Keratinocyte (primary cell): Measurements from ENCODE around the gene TTC13.

Source experiments
- CTCF ChIP-seq, 3 experiments: IDR thresholded peaks in 1 of 3; conservative IDR thresholded peaks in 1 of 3; optimal IDR thresholded peaks in 1 of 3; 2 replicates in 2 of 3; 3 replicates in 1 of 3; pipeline versions ENCODE3 to v1.5.1; 2011; ENCODE audit warnings: low read length in 3 of 3, mild to moderate bottlenecking in 3 of 3, moderate library complexity in 2 of 3, control low read depth in 1 of 3, inconsistent platforms in 1 of 3; ENCODE audit not compliant: insufficient read depth in 2 of 3; ENCODE audit errors: extremely low read depth in 1 of 3
- EZH2 ChIP-seq: IDR thresholded peaks from one replicate; pipeline ENCODE4 v1.6.1; 2012; ENCODE audit warnings: inconsistent platforms, mild to moderate bottlenecking, low read length, moderate library complexity

GRCh38 chr1:230958370-230958769 lies 20.3 kb downstream of the TTC13 start:
- TF ChIP-seq CTCF (optimal IDR thresholded peaks at IDR 0.05 in 1 of 3, IDR thresholded peaks at IDR 0.05 in 1 of 3, conservative IDR thresholded peaks at IDR 0.05 in 1 of 3; ENCODE audit: extremely low read depth in 1 of 3, insufficient read depth in 2 of 3, low read length in 3 of 3) (no peak), EZH2 (no peak)
